ENCODE measurements around the gene CHSY3. TPM values are rescaled to one million over a fixed set of nuclear protein-coding genes. Genes with fewer than 3 reads are reported as not detected.

Gene CHSY3
- total RNA-seq, 1 donor from 2014 or later: not detected

- H3K27me3 Mint-ChIP-seq (ENCODE audit: unreplicated experiment): no peaks in the 10 kb centered on the region
Observed at GRCh38 chr5:130021876-130022275, 117.6 kb downstream of the CHSY3 start.

DNA sequence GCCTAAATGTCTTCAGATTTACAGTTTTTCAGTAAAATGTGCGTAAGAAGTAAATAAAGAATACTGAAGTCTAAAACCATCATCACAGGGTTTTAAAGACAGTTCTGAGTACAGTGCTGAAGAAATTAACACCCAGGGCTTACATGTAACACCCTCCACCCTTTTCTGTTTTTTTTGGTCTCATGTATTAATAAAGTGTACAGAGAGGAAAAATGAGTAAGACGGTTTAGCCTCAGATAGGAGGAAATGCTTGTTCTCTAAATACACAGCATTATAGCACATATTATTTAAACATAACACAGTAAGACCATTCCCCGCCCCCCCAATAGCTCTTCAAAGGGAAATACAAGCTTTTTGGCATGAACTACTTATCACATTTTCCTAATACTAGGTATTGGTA, 119.3 kb downstream of the CHSY3 start:
- DNase-seq: no peak
- no peak overlapping the region for H3K4me3 Mint-ChIP-seq (ENCODE audit: unreplicated experiment)
- no peaks in the 10 kb centered on the region for H3K9me3 Mint-ChIP-seq (ENCODE audit: unreplicated experiment)
- H3K27me3 Mint-ChIP-seq (ENCODE audit: unreplicated experiment): peaks cover 2% of the 10 kb centered on the region
- H3K36me3 Mint-ChIP-seq (ENCODE audit: unreplicated experiment): no peaks in the 10 kb centered on the region
- no peak for TF ChIP-seq CTCF (IDR thresholded peaks at IDR 0.05; ENCODE audit: partially characterized antibody, unreplicated experiment)
- no peaks in the 10 kb centered on the region for H3K4me1 Mint-ChIP-seq (ENCODE audit: low read depth, unreplicated experiment)
- H3K27ac Mint-ChIP-seq (ENCODE audit: unreplicated experiment): no peak overlapping the region

More at GRCh38 chr5:130021876-130022275, 117.6 kb downstream of the CHSY3 start:
- Mint-ChIP-seq H3K4me1 (ENCODE audit: low read depth, unreplicated experiment) (no peaks in the 10 kb centered on the region), H3K9me3 (ENCODE audit: unreplicated experiment) (no peaks in the 10 kb centered on the region), H3K36me3 (ENCODE audit: unreplicated experiment) (no peaks in the 10 kb centered on the region), H3K4me3 (ENCODE audit: unreplicated experiment) (no peak overlapping the region), H3K27ac (ENCODE audit: unreplicated experiment) (no peak overlapping the region)
- no peak for DNase-seq
- no peak for TF ChIP-seq CTCF (IDR thresholded peaks at IDR 0.05; ENCODE audit: partially characterized antibody, unreplicated experiment)

DNA sequence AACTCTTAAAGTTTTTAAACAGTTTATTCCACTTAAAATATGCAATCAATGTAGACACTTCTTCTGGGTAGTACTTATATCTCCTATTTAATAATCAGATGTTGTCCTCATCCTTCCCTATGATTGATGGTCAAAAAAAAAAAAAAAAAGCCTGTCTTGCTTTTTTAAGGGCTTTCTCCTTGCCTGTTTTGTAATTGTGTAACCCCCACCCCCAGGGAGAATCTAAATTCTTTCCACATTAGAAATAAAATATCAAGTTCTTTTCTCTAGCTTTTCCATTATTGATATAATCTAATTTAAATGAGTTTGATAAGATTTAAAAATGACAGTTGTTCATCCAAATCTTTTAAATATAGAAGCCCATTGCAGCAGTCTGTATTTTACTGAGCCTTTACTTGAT, 119.7 kb downstream of the CHSY3 start:
- TF ChIP-seq CTCF (IDR thresholded peaks at IDR 0.05; ENCODE audit: partially characterized antibody, unreplicated experiment): no peak
- H3K9me3 Mint-ChIP-seq (ENCODE audit: unreplicated experiment): no peaks in the 10 kb centered on the region
- no peak for DNase-seq
- no peak overlapping the region for H3K4me3 Mint-ChIP-seq (ENCODE audit: unreplicated experiment)
- no peaks in the 10 kb centered on the region for H3K36me3 Mint-ChIP-seq (ENCODE audit: unreplicated experiment)
- peaks cover 2% of the 10 kb centered on the region for H3K27me3 Mint-ChIP-seq (ENCODE audit: unreplicated experiment)
- H3K4me1 Mint-ChIP-seq (ENCODE audit: low read depth, unreplicated experiment): no peaks in the 10 kb centered on the region
- no peak overlapping the region for H3K27ac Mint-ChIP-seq (ENCODE audit: unreplicated experiment)

- H3K27me3 Mint-ChIP-seq (ENCODE audit: unreplicated experiment): peaks cover 2% of the 10 kb centered on the region
- no peak for TF ChIP-seq CTCF (IDR thresholded peaks at IDR 0.05; ENCODE audit: partially characterized antibody, unreplicated experiment)
- no peak for DNase-seq
- H3K9me3 Mint-ChIP-seq (ENCODE audit: unreplicated experiment): no peaks in the 10 kb centered on the region
- no peak overlapping the region for H3K27ac Mint-ChIP-seq (ENCODE audit: unreplicated experiment)
- H3K4me3 Mint-ChIP-seq (ENCODE audit: unreplicated experiment): no peak overlapping the region
- H3K4me1 Mint-ChIP-seq (ENCODE audit: low read depth, unreplicated experiment): no peaks in the 10 kb centered on the region
- H3K36me3 Mint-ChIP-seq (ENCODE audit: unreplicated experiment): no peaks in the 10 kb centered on the region
Observed at GRCh38 chr5:130025511-130025910, 121.2 kb downstream of the CHSY3 start.

DNA sequence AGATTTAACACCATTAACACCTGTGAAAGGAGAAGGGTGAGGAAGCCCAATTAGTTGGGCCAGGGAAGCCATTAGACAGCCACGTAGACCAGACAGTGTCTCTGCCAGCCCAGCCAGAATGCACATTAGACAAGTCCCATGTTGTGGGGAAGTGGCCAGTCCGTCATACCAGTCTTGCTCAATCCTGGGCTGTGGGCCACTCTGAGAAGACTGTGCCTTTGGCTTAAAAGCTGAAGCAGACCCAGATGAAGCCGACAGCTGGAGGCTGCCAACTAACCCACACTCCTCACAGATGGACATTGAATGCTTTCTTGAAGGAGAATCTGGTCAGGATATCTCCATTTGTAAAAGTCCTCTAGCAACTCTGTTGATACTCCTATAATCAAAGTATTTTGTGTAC, 128.5 kb downstream of the CHSY3 start:
- no peak for DNase-seq
- no peak overlapping the region for H3K4me3 Mint-ChIP-seq (ENCODE audit: unreplicated experiment)
- no peak overlapping the region for H3K27ac Mint-ChIP-seq (ENCODE audit: unreplicated experiment)
- H3K9me3 Mint-ChIP-seq (ENCODE audit: unreplicated experiment): no peaks in the 10 kb centered on the region
- H3K27me3 Mint-ChIP-seq (ENCODE audit: unreplicated experiment): peaks cover 2% of the 10 kb centered on the region
- H3K4me1 Mint-ChIP-seq (ENCODE audit: low read depth, unreplicated experiment): peaks cover 3% of the 10 kb centered on the region
- no peak for TF ChIP-seq CTCF (IDR thresholded peaks at IDR 0.05; ENCODE audit: partially characterized antibody, unreplicated experiment)
- H3K36me3 Mint-ChIP-seq (ENCODE audit: unreplicated experiment): no peaks in the 10 kb centered on the region
